ENCODE results near the gene RFXANK.

DNA sequence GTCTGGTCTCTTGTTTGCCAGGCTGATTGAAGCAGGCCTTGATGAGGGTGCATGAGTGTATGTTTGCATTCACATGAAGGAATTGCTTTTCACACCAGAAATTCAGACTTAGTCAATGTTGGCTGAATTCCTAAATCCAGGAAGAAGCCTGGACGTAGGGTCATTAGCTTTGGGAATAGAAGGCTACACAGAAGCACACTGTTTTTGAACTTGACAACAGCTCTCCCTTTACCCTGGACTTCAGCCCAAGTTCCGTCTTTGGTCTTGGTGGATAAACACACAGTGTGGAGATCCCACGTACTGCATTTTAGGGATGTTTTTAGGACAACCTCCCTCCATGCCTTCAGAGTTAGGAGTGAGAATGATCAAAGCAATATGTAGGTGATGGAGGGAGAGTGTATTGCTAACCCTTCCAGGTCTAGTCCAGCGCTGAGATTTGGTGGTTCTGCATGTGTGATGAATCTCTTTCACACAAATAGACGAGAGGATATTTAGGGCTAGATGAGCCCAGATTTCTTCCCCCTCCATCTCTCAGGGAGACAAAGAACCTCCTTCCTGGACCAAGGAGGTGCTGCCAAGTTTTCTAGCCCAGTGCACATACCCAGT, 58.2 kb downstream of the RFXANK start:
- TF ChIP-seq, protein P1, sequence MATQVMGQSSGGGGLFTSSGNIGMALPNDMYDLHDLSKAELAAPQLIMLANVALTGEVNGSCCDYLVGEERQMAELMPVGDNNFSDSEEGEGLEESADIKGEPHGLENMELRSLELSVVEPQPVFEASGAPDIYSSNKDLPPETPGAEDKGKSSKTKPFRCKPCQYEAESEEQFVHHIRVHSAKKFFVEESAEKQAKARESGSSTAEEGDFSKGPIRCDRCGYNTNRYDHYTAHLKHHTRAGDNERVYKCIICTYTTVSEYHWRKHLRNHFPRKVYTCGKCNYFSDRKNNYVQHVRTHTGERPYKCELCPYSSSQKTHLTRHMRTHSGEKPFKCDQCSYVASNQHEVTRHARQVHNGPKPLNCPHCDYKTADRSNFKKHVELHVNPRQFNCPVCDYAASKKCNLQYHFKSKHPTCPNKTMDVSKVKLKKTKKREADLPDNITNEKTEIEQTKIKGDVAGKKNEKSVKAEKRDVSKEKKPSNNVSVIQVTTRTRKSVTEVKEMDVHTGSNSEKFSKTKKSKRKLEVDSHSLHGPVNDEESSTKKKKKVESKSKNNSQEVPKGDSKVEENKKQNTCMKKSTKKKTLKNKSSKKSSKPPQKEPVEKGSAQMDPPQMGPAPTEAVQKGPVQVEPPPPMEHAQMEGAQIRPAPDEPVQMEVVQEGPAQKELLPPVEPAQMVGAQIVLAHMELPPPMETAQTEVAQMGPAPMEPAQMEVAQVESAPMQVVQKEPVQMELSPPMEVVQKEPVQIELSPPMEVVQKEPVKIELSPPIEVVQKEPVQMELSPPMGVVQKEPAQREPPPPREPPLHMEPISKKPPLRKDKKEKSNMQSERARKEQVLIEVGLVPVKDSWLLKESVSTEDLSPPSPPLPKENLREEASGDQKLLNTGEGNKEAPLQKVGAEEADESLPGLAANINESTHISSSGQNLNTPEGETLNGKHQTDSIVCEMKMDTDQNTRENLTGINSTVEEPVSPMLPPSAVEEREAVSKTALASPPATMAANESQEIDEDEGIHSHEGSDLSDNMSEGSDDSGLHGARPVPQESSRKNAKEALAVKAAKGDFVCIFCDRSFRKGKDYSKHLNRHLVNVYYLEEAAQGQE (IDR thresholded peaks at IDR 0.05; ENCODE audit: insufficient read depth in 1 of 2, low read depth in 2 of 2, low read length in 2 of 2), result no peak
- no peak for TF ChIP-seq POLR2AphosphoS5 (IDR thresholded peaks at IDR 0.05; ENCODE audit: low read depth, low read length)
- TF ChIP-seq TAF1 (IDR thresholded peaks at IDR 0.05; ENCODE audit: borderline replicate concordance, insufficient read depth, low read length), result no peak
